Stimulated activated CD8-positive, alpha-beta memory T cell treated with anti-CD3 and anti-CD28 coated beads, Interleukin-15, amount 100 ng/mL, for 1 hour (primary cell): ENCODE results near the gene ADM5.

ENCODE experiments used
- DNase-seq: peaks from one replicate; pipeline ENCODE4 v3.0.0-alpha.2; 2020; ENCODE audit warnings: low read depth

ADM5 gene, protein sequence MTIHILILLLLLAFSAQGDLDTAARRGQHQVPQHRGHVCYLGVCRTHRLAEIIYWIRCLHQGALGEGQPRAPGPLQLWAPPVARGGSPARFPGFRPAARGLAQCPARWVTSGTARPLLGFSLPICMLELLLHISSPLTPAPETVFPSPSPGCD

DNA sequence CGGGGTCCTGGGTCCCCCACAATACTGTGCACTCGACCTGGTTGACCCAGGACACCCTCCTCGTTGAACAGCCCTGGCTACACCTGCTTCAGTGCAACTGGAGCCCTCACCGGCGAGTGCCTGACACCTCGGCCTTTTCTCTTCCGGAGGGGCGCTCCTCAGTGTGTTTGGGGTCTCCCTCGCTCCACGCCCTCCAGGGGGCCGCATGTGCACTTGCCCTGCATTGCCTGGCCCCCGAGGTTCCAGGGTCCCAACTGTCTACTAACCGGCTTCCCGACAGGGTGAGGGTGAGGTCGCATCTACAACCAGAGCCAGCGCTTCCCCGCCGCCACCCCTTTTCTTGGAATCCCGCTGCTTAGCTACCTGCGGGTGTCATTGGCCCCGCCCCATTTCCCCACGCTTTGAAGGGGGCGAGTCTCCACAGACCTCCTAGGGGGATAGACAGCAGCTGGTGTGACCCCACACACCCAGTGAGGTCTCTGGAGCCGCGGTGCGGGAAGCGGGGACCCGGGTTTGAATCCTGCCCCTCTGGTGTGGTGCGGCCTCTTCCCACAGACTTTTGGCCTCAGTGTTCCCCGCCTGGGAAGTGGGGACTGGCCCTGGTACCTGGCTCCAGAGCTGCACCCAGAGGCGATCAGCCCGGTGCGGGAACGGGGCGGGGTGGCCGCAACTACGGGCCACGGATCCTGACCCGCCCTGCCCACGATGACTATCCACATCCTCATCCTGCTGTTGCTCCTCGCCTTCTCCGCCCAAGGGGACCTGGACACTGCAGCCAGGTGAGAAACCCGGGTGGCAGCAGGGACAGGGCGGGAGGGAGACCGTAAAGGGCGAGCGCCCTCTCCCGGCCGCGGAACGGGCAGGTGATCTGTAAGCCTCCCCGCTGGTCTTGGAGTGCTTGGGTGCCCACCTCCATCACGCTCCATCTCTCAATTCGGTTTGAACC is at the start of gene ADM5:
ADM5 (plus strand) TSS at position 462 of the 946 bp plus-strand sequence; CDS start at position 706, 244 bp downstream.
- DNase-seq = peak; percentile 34

DNA sequence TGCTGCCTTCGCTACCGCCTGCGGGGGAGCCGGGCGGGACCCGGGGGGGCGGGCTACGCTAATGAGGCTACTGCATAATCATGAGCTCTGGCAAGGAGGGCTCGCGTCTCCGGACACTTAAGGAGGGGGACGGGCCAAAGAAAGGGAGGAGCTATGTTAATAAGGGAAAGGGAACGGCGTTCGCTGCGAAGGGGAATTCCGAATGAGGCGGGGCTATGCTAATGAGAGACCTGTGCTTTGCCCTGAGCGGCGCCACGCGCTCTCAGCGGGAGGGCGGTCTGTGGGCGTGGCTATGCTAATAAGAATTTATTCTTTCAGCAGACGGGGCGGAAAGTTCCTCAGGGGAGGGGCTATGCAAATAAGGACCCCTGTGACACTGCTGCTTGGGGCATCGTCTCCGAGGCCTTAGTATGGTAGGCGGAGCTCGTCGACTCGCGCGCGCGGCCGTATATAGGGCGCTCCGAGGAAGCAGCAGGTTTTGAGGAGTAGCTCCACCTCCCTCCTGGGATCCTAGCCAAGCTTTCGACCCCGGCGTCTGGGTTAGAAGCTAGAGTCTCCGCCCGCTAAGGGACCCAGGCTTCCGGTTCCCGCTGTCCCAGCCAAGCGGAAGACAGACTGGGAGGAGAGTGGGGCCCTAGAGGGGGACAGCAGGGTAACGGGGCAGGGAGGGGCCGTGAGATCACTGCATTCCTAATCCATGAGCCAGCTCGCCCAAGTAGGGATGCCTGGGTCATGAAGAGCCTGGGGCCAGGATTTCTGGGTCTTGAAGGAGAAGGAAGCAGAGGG is 49.1 kb upstream of the ADM5 start, which contains the start of gene RRAS:
RRAS (minus strand) TSS at position 31 of the 786 bp plus-strand sequence. CDS start 45 bp downstream, outside the sequence.
- DNase-seq = peak; percentile 100

DNA sequence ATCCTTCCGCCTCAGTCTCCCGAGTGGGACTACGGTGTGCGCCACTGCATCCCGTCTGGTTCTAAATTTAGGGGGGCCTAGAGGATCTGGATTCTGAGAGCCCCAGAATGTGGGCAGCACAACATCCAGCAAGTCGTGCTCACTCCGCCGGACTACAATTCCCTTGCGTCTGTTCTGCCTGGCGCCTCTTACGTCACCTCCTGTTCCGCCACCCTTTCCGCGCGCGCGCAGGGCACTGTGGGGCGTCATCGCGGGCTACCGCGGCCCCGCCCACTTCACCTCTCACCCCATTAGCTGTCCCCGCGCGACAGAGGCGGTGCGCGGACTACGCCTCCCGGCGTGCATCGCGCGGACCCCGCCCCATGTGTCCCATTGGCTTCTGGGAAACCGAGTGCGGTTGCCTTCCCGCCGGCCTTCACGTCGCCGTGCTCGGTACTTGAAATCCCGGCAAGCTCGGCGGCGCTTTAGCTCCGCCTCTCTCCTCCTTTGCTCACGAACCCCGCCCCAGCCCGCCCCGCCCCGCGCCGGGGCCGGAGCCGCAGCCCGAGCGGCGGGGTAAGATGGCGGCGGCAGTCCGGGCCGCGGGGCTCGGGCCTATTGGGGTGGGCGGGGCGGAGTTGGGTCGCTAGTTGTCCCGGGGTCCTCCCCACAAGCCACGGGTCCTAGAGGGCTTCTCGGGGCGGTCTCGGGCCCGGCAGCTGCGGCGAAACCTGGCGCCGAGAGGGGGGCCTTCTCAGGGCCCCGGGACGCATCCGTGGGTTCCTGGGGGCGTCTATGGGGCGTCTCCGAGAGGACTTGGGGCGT is 47.5 kb upstream of the ADM5 start, which contains the start of gene SCAF1:
SCAF1 (plus strand) TSS at position 522 of the 804 bp plus-strand sequence. CDS start 2,818 bp downstream, outside the sequence.
- peak; percentile 94 for DNase-seq

DNA sequence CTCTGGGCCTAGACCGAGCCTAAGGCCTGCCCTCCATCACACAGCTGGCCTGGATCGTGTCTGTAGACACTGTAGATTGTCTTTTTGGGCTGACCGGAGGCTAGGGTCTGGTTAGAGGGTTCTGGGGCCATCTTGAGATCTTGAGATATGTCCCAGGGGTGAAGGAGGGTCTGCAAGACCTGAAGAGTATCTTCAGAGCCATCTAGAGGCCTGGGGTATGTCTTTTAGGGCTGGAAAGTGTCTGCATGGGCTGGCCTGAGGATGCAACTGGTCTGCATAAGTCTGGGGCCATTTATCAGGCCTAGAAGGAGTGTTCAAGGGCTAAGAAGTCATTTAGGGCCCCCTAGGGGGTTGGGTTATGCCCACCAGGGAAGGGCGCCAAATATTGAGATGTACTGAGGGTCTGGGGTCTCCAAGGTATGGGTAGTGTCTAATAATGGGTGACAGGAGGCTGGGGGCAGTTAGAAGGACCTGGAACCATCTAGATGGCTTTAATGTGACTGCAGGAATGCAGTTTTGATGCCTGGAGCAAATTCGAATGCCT is 46.8 kb upstream of the ADM5 start:
- no peak for DNase-seq

DNA sequence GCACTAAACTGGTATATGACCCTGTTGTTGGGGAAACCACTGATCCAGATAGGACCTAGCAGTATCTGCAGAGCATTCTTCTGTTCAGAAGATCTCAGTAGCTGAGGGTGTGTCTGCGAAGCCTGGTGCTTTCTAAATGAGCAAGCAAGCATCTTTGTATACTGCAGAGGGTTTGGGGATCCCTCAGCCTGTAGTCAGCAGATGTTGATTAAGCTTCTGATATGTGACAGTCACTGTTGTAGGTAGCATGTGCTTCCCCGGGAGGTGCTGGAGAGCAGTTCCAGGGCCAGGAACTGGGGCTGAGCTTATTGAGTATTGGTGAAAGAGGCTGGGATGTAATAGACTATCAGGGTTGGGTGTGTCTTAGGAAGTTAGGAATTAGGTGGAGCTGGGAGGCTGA is 45.9 kb upstream of the ADM5 start:
- no peak for DNase-seq

DNA sequence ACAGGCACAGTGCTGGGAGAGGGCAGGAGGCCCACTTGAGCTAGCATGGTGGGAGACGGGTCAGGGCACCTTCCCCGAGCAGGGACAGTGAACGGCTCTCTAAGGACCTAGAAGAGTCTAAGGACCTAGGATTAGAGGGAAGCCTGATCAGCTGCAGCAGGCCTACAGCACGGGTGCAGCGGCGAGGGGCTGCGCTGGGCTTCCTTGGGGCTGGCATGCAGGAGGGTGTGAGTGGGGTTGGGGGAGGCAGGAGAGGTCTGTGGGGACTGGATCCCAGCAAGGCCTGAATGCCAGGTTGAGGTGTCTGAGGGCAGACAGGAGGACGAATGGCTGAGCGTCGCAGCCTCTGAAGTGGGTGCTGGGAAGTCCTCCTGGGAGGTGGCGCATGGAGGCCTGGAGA is 43.8 kb upstream of the ADM5 start:
- no peak for DNase-seq

DNA sequence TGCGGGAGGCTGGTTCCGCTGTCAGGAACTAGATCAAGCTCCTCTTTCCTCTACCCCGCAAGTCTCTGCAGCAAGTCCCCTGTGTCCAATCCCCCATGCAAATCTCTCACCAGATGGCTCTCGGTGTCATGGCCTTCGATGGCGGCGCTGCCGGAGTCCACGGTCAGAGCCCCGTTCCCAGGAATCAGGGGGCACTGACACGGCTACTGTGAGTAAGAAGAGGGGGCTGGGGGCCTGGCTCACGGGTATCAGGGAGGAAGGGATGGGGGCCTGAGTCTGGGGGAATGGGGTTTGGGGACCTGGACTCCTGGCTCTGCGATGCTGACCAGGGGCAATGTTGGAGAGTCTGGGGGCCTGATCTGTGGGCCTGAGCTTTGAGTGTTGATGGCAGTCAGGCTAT is 43.4 kb upstream of the ADM5 start:
- no peak for DNase-seq

DNA sequence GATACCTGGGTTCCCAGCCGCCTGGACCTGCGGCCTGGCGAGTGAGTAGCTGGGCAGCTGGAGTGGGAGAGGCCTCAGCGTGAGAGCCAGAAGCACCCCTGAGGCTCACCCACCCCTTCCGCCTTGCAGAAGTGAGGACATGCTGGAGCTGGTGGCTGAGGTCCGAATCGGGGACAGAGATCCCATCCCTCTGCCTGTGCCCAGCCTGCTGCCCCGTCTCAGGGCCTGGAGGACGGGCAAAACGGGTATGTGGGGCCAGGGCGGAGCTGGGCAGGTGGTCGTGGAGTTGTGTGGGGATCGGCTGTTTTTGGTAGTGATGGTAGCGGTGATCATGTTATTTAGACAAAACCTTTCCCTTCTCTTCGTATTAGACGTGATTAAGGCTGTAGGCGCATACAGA is 42.8 kb upstream of the ADM5 start:
- no peak for DNase-seq

DNA sequence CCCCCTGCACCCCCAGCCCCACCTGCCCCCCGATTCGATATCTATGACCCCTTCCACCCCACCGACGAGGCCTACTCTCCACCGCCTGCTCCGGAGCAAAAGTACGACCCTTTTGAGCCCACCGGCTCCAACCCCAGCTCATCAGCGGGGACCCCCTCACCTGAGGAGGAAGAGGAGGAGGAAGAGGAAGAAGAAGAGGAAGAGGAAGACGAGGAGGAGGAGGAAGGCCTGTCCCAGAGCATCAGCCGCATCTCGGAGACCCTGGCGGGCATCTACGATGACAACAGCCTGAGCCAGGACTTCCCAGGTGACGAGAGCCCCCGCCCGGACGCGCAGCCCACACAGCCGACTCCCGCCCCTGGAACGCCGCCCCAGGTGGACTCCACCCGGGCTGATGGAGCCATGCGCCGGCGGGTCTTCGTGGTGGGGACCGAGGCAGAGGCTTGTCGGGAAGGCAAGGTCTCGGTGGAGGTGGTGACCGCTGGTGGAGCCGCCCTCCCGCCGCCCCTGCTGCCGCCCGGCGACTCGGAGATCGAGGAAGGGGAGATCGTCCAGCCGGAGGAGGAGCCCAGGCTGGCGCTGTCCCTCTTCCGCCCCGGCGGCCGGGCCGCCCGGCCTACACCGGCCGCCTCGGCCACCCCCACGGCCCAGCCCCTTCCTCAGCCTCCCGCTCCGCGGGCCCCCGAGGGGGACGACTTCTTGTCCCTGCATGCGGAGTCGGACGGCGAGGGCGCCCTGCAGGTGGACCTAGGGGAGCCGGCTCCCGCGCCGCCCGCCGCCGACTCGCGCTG is 38.2 kb upstream of the ADM5 start:
- DNase-seq = no peak

DNA sequence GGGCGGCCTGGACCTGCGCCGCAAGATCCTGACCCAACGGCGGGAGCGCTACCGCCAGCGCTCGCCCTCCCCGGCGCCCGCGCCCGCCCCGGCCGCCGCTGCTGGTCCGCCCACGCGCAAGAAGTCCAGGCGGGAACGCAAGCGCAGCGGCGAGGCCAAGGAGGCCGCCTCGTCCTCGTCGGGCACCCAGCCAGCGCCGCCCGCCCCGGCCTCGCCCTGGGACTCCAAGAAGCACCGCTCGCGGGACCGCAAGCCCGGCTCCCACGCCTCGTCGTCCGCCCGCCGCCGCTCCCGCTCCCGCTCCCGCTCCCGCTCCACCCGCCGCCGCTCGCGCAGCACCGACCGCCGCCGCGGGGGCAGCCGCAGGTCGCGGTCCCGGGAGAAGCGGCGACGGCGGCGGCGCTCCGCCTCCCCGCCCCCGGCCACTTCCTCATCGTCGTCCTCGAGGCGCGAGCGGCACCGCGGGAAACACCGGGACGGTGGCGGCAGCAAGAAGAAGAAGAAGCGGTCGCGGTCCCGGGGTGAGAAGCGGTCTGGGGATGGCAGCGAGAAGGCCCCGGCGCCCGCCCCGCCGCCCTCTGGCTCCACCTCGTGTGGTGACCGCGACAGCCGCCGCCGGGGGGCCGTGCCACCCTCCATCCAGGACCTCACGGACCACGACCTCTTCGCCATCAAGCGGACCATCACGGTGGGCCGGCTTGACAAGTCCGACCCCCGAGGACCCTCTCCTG is 37.4 kb upstream of the ADM5 start:
- no peak for DNase-seq

DNA sequence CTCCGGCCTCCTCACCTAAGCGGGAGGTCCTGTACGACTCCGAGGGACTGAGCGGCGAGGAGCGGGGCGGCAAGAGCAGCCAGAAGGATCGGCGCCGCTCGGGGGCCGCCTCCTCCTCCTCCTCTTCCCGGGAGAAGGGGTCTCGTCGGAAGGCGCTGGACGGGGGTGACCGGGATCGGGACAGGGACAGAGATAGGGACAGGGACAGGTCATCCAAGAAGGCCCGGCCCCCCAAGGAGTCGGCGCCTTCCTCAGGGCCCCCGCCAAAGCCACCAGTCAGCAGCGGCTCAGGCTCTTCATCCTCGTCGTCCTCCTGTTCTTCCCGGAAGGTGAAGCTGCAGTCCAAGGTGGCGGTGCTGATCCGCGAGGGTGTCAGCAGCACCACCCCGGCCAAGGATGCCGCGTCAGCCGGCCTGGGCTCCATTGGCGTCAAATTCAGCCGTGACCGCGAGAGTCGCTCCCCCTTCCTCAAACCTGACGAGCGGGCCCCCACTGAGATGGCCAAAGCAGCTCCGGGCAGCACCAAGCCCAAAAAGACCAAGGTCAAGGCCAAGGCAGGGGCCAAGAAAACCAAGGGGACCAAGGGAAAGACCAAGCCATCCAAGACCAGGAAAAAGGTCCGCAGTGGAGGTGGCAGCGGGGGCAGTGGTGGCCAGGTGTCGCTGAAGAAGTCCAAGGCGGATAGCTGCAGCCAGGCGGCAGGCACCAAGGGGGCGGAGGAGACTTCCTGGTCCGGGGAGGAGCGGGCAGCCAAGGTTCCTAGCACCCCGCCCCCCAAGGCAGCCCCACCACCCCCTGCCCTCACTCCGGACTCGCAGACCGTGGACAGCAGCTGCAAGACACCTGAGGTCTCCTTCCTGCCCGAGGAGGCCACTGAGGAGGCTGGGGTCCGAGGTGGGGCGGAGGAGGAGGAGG is 36.6 kb upstream of the ADM5 start:
- DNase-seq = no peak

DNA sequence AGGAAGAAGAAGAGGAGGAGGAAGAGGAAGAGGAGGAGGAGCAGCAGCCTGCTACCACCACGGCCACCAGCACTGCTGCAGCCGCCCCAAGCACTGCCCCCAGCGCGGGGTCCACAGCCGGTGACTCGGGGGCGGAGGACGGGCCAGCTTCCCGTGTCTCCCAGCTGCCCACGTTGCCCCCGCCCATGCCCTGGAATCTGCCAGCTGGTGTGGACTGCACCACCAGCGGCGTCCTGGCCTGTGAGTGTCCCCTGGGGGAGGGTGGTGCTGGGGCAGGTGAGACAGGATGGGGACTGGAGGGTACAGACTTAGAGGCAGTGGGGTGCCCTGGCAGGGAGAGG is 36.0 kb upstream of the ADM5 start:
- DNase-seq = no peak

DNA sequence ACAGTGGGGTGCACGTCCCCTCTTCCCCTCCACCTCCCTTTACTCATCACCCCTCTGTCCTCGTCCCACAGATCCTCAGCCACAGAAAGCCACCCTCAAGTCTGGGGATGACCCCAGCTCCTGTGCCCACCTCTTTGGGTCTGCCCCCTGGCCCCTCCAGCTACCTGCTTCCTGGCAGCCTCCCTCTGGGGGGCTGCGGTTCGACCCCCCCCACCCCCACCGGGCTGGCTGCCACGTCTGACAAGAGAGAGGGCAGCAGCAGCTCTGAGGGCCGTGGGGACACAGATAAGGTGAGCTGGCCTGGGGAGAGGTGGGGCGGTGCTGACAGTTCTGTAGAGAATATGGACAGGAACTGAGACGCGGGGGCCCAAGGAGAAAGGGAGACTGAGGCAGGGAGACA is 34.8 kb upstream of the ADM5 start:
- no peak for DNase-seq

DNA sequence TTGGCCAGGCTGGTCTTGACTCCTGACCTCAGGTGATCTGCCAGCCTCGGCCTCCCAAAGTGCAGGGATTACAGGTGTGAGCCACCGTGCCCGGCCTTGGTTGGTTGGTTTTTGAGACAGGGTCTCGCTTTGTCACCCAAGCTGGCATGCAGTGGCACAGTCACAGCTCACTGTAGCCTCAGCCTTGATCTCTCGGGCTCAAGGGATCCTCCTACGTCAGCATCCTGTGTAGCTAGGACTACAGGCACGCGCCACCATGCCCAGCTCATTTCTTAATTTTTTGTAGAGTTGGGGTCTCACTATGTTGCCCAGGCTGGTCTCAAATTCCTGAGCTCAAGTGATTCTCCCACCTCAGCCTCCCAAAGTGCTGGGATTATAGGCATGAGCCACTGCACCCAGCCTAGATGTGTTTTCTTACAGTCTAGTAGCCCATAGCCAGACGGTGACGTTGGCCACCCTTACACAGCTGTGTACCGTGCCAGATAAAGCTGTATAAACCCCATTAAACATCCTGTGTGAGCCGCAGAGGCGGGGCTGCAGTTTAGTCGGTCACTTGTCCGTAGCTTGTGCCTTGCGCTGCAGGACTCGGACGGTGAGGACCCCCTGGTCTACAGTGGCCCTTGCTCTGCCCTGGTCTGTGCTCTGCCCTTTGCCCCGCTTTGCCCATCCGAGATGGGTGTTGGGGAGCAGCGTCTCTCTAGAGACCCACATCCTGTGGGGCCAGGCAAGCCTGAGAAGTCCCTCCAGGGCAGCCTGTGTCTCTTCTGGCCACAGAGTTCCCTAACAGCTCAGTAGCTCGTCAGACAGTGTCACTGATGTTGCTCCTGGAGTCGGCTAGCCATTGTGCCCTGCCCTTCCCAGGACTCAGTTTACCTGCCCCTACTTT is 33.6 kb upstream of the ADM5 start:
- no peak for DNase-seq

DNA sequence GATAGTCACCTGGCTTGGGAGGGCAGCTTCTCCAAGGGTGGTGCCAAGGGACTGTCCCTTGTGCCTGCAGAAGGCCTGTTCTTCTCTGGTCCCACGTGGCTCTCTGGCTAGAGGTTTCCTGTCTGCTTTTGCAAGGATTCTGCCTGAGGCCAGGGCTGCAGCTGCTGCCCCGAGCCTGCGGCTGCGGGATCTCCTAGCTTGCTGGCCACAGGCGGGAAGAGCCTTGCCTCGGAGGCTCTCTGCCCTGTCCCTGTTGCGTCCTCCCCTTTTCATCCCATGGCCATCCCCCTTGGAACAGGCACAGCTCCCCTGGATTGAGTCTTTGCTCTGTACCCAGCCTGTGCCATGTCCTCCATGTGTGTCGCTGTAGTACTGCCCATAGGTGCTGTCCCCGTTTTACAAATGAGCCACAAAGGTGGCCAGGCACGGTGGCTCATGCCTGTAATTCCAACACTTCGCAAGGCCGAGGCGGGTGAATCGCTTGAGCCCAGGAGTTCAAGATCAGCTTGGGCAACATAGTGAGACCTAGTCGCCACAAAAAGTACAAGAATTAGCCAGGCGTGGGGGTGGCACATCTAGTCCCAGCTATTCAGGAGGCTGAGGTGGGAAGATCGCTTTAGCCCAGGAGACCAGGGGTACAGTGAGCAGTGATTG is 32.8 kb upstream of the ADM5 start:
- DNase-seq = no peak

DNA sequence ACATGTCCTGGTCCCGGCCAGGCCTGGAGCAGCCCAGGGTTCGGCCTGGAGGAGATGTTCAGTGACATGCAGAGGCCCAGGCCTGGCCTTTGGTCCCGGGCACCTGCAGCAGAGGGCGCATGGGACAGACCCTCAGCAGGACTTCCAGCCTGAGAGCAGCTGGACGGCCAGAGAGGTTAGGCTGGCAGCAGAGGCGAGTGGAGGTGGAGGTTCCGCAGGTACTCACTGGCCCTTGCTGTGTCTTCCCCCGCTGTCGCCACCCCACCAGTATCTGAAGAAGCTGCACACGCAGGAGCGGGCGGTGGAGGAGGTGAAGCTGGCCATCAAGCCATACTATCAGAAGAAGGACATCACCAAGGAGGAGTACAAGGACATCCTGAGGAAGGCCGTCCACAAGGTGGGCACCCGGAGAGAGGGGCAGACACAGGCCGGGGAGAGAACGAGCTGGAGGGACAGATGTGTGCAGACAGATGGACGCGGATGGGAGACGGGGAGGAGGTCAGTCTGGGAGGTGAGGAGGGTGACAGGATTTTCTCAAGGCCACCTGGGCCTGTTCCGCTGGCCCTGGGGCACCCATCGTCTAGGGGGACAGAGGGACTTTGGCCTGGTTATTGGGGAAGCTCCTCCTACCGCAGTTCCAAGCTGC is 31.8 kb upstream of the ADM5 start:
- no peak for DNase-seq

DNA sequence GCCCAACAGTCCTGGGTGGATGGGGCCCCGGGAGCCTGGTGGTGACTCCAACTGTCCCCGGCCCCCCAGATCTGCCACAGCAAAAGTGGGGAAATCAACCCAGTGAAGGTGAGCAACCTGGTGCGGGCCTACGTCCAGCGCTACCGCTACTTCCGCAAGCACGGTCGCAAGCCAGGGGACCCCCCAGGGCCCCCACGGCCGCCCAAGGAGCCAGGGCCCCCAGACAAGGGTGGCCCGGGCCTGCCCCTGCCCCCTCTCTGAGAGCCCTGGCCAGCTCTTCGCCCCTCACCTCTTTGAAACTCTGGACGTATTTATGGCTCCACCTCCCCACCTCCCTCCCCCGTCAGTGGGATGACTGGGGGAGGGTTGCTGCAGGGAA is 31.3 kb upstream of the ADM5 start:
- DNase-seq = no peak
